Measurements from ENCODE around the gene DRAP1.

GRCh38 chr11:65870307-65870658 lies 48.9 kb upstream of the DRAP1 start:
- no peak for TF ChIP-seq CTCF (conservative IDR thresholded peaks at IDR 0.05; ENCODE audit: low read depth in 2 of 2)
- TF ChIP-seq POLR2AphosphoS5 (IDR thresholded peaks at IDR 0.05; ENCODE audit: low read depth), result no peak
- TF ChIP-seq CREB1 (CRISPR knock-in tag; IDR thresholded peaks at IDR 0.05; ENCODE audit: low read depth), result no peak
- no peak for TF ChIP-seq EZH2 (IDR thresholded peaks at IDR 0.05; ENCODE audit: low read depth, unreplicated experiment)
- TF ChIP-seq EZH2phosphoT487 (IDR thresholded peaks at IDR 0.05; ENCODE audit: unreplicated experiment), result no peak
- TF ChIP-seq NANOG (IDR thresholded peaks at IDR 0.05; ENCODE audit: borderline replicate concordance), result no peak
- no peak for TF ChIP-seq REST (IDR thresholded peaks at IDR 0.05; ENCODE audit: unreplicated experiment)
